Neuronal stem cell (in vitro differentiated cells): ENCODE data around the gene GAGE12H. TPM values are rescaled to one million over a fixed set of nuclear protein-coding genes. Genes with fewer than 3 reads are reported as not detected.

ENCODE experiments used
- DNase-seq: peaks from one replicate; pipeline ENCODE4 v3.0.0-alpha.2; 2013; ENCODE audit warnings: low spot score
- H2AFZ ChIP-seq: one replicate; pipeline ENCODE4 v1.6.1; 2013; ENCODE audit warnings: mild to moderate bottlenecking, low read length, inconsistent platforms
- H2AK5ac ChIP-seq: 2 replicates; pipeline ENCODE4 v1.6.1; 2013; ENCODE audit warnings: low read depth, mild to moderate bottlenecking, inconsistent platforms, low read length, moderate library complexity, mixed read lengths
- H2BK120ac ChIP-seq: 2 replicates; pipeline ENCODE4 v1.6.1; 2013; ENCODE audit warnings: low read depth, mild to moderate bottlenecking, inconsistent platforms, low read length, moderate library complexity, mixed read lengths
- H2BK12ac ChIP-seq: one replicate; pipeline ENCODE4 v1.6.1; 2013; ENCODE audit warnings: low read length, inconsistent platforms
- H2BK15ac ChIP-seq: 2 replicates; pipeline ENCODE4 v1.6.1; 2013; ENCODE audit warnings: mild to moderate bottlenecking, low read length, inconsistent platforms, mixed read lengths
- H2BK5ac ChIP-seq: one replicate; pipeline ENCODE4 v1.6.1; 2013; ENCODE audit warnings: inconsistent platforms, mild to moderate bottlenecking, low read length, moderate library complexity
- H3K14ac ChIP-seq: one replicate; pipeline ENCODE4 v1.6.1; 2013; ENCODE audit warnings: low read length, inconsistent platforms
- H3K18ac ChIP-seq: 2 replicates; pipeline ENCODE4 v1.6.1; 2013; ENCODE audit warnings: low read length, inconsistent platforms
- H3K23ac ChIP-seq: 2 replicates; pipeline ENCODE4 v1.6.1; 2013; ENCODE audit warnings: low read depth, mild to moderate bottlenecking, mixed read lengths, low read length, inconsistent platforms; ENCODE audit not compliant: poor library complexity
- H3K27ac ChIP-seq: replicated peaks from 3 replicates; pipeline ENCODE4 v1.5.1; 2013; ENCODE audit warnings: low read length, inconsistent platforms
- H3K27me3 ChIP-seq, 3 experiments: 2 replicates each; pipeline ENCODE4 v1.6.1; 2013; ENCODE audit warnings: low read length in 3 of 3, mild to moderate bottlenecking in 2 of 3, inconsistent platforms in 1 of 3, low read depth in 1 of 3, mixed read lengths in 1 of 3, moderate library complexity in 1 of 3; ENCODE audit not compliant: control insufficient read depth in 3 of 3, insufficient read depth in 3 of 3
- H3K36me3 ChIP-seq, 2 donors: replicated peaks in 1 of 2; 2 replicates each; pipeline ENCODE4 v1.6.1; 2013; ENCODE audit warnings: low read length in 2 of 2; ENCODE audit not compliant: control insufficient read depth in 2 of 2, insufficient read depth in 2 of 2
- H3K4ac ChIP-seq: 2 replicates; pipeline ENCODE4 v1.6.1; 2013; ENCODE audit warnings: inconsistent platforms, mild to moderate bottlenecking, low read length, moderate library complexity
- H3K4me1 ChIP-seq, 2 donors: 1 replicate in 1 of 2; 2 replicates in 1 of 2; pipeline ENCODE4 v1.6.1; 2013; ENCODE audit warnings: low read length in 2 of 2, low read depth in 1 of 2; ENCODE audit not compliant: control insufficient read depth in 2 of 2, insufficient read depth in 1 of 2
- H3K4me2 ChIP-seq: one replicate; pipeline ENCODE4 v1.6.1; 2013; ENCODE audit warnings: mild to moderate bottlenecking, low read length, inconsistent platforms; ENCODE audit not compliant: insufficient read depth, poor library complexity, severe bottlenecking
- H3K4me3 ChIP-seq, 2 donors: 2 replicates each; pipeline ENCODE4 v1.5.1; 2013; ENCODE audit warnings: low read length in 2 of 2, mild to moderate bottlenecking in 2 of 2, inconsistent platforms in 1 of 2, moderate library complexity in 1 of 2
- H3K79me1 ChIP-seq: one replicate; pipeline ENCODE4 v1.6.1; 2013; ENCODE audit warnings: low read depth, mild to moderate bottlenecking, inconsistent platforms, low read length, moderate library complexity
- H3K9ac ChIP-seq: one replicate; pipeline ENCODE4 v1.6.1; 2013; ENCODE audit warnings: mild to moderate bottlenecking, low read depth, low read length, inconsistent platforms; ENCODE audit not compliant: poor library complexity
- H3K9me3 ChIP-seq, 2 donors: replicated peaks in 1 of 2; 2 replicates each; pipeline versions ENCODE3 to v1.6.1; 2013; ENCODE audit warnings: low read length in 2 of 2, mild to moderate bottlenecking in 2 of 2, inconsistent platforms in 1 of 2, low read depth in 1 of 2, mixed read lengths in 1 of 2, moderate library complexity in 1 of 2; ENCODE audit not compliant: control insufficient read depth in 2 of 2, insufficient read depth in 1 of 2
- H4K8ac ChIP-seq: one replicate; pipeline ENCODE4 v1.6.1; 2013; ENCODE audit warnings: low read depth, mild to moderate bottlenecking, inconsistent platforms, low read length, moderate library complexity
- H4K91ac ChIP-seq: one replicate; pipeline ENCODE4 v1.6.1; 2013; ENCODE audit warnings: low read length, low read depth, mild to moderate bottlenecking, inconsistent platforms; ENCODE audit not compliant: poor library complexity
- WGBS, 2 donors: extraction: QIAGEN DNeasy Blood & Tissue Kit; methylation state at CpG; one replicate each; pipeline ENCODE4 v1.1.7; 2013; ENCODE audit warnings: missing lambda C conversion rate in 2 of 2, mixed read lengths in 1 of 2; ENCODE audit not compliant: insufficient read length in 2 of 2, insufficient replicate concordance in 1 of 2; ENCODE audit errors: extremely low coverage in 2 of 2; 5-methylcytosine and 5-hydroxymethylcytosine counted together
- small RNA-seq: library from polyadenylated mRNA; stranded (forward); fragments of <200 nt; extraction: miRNeasy Mini kit (QIAGEN cat#:217004); gene quantifications from one replicate; pipeline ENCODE3, GENCODE V24; 2013; ENCODE audit not compliant: insufficient read depth

Gene GAGE12H

DNA sequence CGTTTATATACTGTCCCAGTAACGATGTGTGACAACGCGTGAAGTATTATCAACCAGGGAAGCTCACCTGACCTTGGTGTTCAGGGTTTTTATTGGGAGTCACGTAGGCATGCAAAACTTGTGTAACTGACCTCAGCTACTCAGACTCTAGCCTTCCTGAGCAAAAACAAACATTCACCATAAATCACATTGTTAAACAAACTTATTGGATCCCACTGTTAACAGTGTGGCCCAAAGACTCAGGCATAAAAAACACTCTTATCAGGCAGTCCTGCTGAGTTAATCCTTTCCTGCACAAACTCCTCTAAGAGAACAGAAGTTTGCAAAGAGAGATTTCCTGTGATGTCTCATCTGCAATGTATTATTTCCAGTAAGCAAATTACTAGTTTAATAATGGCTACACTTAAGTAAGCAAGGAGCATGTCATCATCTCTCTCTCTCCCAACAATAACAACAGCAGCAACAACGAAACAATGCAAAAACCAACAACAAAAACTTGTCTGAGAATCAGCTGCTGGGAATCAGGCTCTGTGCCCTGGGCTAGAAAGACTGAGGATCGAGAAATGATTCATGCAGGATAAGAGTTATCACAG is 31.1 kb downstream of the GAGE12H start:
- H3K4me1 ChIP-seq = no peaks in the 10 kb centered on the region

DNA sequence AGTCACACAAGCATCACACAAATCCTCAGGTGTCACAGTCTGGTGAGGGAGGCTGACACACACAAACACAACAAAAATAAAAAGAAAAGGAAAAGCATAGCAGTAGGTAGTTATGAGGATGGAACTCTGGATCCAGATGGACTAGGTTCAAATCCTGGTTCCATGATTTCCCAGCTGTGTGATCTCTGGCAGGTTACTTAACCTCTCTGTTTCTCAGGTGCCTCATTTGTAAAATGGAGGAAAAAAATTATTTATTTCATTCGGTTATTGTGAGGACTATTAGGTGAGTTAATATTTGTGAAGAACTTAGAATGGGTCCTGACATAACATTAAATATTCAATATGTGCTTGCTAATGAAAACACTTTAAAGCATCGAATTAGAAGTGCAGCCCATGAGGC is 38.8 kb downstream of the GAGE12H start:
- H3K4me3 ChIP-seq = no peak overlapping the region
- no peaks in the 10 kb centered on the region for H3K79me1 ChIP-seq
- WGBS, 2 donors = no CpG with 5 or more reads among the region's 2 CpGs
- H2AFZ ChIP-seq = no peak overlapping the region
- no peaks in the 10 kb centered on the region for H3K36me3 ChIP-seq
- H3K9ac ChIP-seq = no peak overlapping the region
- no peak overlapping the region for H2BK120ac ChIP-seq
- no peak overlapping the region for H2BK15ac ChIP-seq
- H3K9me3 ChIP-seq = no peaks in the 10 kb centered on the region
- H3K23ac ChIP-seq = no peak overlapping the region
- H3K18ac ChIP-seq = no peak overlapping the region
- H2BK12ac ChIP-seq = no peak overlapping the region
- H3K14ac ChIP-seq = no peak overlapping the region
- H3K4ac ChIP-seq = no peak overlapping the region
- H4K8ac ChIP-seq = no peak overlapping the region
- no peak overlapping the region for H3K4me2 ChIP-seq
- no peak overlapping the region for H3K27ac ChIP-seq
- H3K27me3 ChIP-seq = no peaks in the 10 kb centered on the region
- DNase-seq = no peak
- H2AK5ac ChIP-seq = no peak overlapping the region
- no peak overlapping the region for H4K91ac ChIP-seq
- H3K4me1 ChIP-seq = no peaks in the 10 kb centered on the region
- no peak overlapping the region for H2BK5ac ChIP-seq

More for the DNA sequence above, 31.1 kb downstream of the GAGE12H start:
- no peak overlapping the region for H2AFZ ChIP-seq
- H3K9me3 ChIP-seq = no peaks in the 10 kb centered on the region
- no peak overlapping the region for H3K23ac ChIP-seq
- no peak overlapping the region for H3K9ac ChIP-seq
- no peak overlapping the region for H3K4ac ChIP-seq
- H3K4me3 ChIP-seq = no peak overlapping the region
- H2AK5ac ChIP-seq = no peak overlapping the region
- no peaks in the 10 kb centered on the region for H3K79me1 ChIP-seq
- H3K27ac ChIP-seq = no peak overlapping the region
- H2BK120ac ChIP-seq = no peak overlapping the region
- no peak for DNase-seq
- H3K27me3 ChIP-seq = peaks cover 0 to 10% (median 0%) of the 10 kb centered on the region in 3 experiments
- no peaks in the 10 kb centered on the region for H3K36me3 ChIP-seq
- no peak overlapping the region for H3K18ac ChIP-seq
- no peak overlapping the region for H4K91ac ChIP-seq
- H4K8ac ChIP-seq = no peak overlapping the region
- H2BK5ac ChIP-seq = no peak overlapping the region
- H3K4me2 ChIP-seq = no peak overlapping the region
- H2BK15ac ChIP-seq = no peak overlapping the region
- H2BK12ac ChIP-seq = no peak overlapping the region
- no peak overlapping the region for H3K14ac ChIP-seq
- WGBS, 2 donors = no CpG with 5 or more reads among the region's 7 CpGs

DNA sequence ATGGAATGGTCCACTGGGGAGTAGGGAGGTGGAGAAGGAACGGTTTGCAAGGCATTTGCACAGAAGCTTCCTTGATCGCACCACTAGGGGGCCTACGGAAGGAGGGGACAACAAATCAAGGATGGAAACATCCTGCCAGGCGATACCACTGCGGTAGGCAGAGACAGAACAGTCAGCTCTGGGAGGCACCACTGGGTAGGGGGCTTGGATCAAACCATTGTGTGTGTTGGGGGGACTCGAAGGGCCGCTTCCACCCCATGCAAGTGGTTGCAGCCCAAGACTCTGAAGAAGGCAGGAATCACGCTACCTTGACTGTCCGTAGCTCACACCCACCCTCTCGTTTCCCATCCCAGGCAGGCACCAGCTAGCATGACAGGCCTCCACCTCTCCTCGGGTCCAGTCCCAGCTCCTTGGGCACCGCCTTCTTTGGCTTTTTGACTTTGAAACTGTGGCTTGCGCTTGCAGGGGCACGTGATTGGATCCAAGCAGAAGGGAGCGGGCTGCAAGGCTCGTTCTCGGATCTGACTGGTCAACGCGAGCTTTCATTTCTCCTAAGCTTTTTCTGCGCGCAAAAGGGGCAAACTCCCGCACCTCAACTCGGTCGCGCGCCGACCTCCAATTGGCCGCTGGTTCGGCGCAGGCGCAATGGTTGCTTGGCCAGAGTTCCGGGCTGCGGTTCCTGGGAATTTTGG is 47.5 kb downstream of the GAGE12H start:
- H2BK15ac ChIP-seq = no peak overlapping the region
- H3K27me3 ChIP-seq = no peaks in the 10 kb centered on the region
- H4K8ac ChIP-seq = no peak overlapping the region
- H2AFZ ChIP-seq = no peak overlapping the region
- H3K4me1 ChIP-seq = no peaks in the 10 kb centered on the region
- no peaks in the 10 kb centered on the region for H3K36me3 ChIP-seq
- H2BK5ac ChIP-seq = no peak overlapping the region
- no CpG with 5 or more reads among the region's 33 CpGs for WGBS, 2 donors
- H3K23ac ChIP-seq = no peak overlapping the region
- H3K4me2 ChIP-seq = no peak overlapping the region
- no peak overlapping the region for H2BK12ac ChIP-seq
- H3K9ac ChIP-seq = no peak overlapping the region
- DNase-seq = no peak
- no peak overlapping the region for H3K4me3 ChIP-seq
- H3K9me3 ChIP-seq = peaks cover 0 to 5% of the 10 kb centered on the region in 2 donors
- no peak overlapping the region for H3K18ac ChIP-seq
- no peak overlapping the region for H3K4ac ChIP-seq
- H4K91ac ChIP-seq = no peak overlapping the region
- H3K27ac ChIP-seq = no peak overlapping the region
- H2BK120ac ChIP-seq = no peak overlapping the region
- H3K14ac ChIP-seq = no peak overlapping the region
- H2AK5ac ChIP-seq = no peak overlapping the region
- no peaks in the 10 kb centered on the region for H3K79me1 ChIP-seq

Small RNA genes lying within 50 kb of the gene (small RNA-seq; reads per million reads assigned to genes)
- gene GAGE12B = not detected
